Measurements from ENCODE around the gene TCEANC2.

Gene TCEANC2

DNA sequence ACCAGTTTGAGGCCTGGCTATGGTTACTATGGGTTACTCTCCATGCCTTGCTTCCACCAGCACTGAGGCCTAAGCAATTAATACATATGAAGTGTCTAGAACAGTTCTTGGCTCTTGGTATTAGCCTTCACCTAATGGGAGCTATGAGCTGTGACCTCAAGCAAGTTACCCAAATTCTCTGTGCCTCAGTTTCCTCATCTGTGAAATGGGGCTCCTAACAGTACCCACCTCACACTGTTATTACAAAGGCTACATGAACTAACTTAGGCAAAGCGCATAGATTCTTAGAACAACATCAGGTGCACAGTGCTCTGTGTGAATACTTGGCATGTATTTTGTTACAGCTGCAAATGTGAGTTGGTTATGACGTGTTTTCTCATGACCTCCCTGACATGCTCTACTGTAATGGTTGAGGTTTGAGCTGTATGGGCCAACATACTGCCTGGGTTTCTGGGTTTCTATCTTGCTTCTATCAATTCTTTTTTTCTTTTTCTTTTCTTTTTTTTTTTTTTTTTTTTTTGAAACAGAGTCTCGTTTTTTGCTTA lies 72.9 kb downstream of the TCEANC2 start:
- TF ChIP-seq TAF1 (IDR thresholded peaks at IDR 0.05; ENCODE audit: borderline replicate concordance, insufficient read depth, low read length) (no peak), POLR2AphosphoS5 (IDR thresholded peaks at IDR 0.05; ENCODE audit: low read depth, low read length) (no peak), FOXP2 (optimal IDR thresholded peaks at IDR 0.05; ENCODE audit: borderline replicate concordance, extremely low read depth, extremely low read length, insufficient read depth) (no peak), SIN3A (IDR thresholded peaks at IDR 0.05; ENCODE audit: borderline replicate concordance, insufficient read depth, low read length) (no peak)
- TF ChIP-seq, protein P1, sequence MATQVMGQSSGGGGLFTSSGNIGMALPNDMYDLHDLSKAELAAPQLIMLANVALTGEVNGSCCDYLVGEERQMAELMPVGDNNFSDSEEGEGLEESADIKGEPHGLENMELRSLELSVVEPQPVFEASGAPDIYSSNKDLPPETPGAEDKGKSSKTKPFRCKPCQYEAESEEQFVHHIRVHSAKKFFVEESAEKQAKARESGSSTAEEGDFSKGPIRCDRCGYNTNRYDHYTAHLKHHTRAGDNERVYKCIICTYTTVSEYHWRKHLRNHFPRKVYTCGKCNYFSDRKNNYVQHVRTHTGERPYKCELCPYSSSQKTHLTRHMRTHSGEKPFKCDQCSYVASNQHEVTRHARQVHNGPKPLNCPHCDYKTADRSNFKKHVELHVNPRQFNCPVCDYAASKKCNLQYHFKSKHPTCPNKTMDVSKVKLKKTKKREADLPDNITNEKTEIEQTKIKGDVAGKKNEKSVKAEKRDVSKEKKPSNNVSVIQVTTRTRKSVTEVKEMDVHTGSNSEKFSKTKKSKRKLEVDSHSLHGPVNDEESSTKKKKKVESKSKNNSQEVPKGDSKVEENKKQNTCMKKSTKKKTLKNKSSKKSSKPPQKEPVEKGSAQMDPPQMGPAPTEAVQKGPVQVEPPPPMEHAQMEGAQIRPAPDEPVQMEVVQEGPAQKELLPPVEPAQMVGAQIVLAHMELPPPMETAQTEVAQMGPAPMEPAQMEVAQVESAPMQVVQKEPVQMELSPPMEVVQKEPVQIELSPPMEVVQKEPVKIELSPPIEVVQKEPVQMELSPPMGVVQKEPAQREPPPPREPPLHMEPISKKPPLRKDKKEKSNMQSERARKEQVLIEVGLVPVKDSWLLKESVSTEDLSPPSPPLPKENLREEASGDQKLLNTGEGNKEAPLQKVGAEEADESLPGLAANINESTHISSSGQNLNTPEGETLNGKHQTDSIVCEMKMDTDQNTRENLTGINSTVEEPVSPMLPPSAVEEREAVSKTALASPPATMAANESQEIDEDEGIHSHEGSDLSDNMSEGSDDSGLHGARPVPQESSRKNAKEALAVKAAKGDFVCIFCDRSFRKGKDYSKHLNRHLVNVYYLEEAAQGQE (IDR thresholded peaks at IDR 0.05; ENCODE audit: insufficient read depth in 1 of 2, low read depth in 2 of 2, low read length in 2 of 2) = no peak

DNA sequence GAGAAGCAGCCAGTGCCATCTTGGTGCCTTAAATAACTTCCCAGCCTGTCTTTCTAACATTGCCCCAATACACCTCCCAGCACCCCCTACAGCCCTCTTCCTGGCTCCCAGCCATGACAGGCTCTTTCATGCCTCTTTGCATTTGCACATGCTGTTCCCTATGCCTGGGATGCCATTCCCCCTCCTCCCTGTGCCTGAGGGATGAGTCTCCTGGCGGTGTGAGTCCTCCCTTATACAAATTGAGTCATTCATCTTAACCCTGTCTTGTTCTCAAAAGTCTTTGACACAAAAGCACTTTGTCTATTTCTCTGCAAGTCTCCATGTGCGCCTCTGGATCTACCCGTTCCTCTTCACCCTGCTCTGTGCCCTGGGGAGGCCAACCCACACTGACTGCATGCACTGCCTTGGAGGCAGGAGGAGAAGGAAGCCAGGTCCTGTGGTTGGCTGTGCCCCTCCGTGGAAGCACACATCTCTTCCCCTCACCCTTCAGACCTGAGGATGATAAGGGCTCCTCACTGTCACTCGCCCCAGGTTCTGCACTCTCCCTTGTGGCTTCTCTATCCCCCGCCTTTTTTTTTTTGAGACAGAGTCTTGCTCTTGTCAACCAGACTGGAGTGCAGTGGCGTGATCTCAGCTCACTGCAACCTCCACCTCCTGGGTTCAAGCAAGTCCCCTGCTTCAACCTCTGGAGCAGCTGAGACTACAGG lies 74.3 kb downstream of the TCEANC2 start:
- TF ChIP-seq SIN3A (IDR thresholded peaks at IDR 0.05; ENCODE audit: borderline replicate concordance, insufficient read depth, low read length) = no peak
- TF ChIP-seq FOXP2 (optimal IDR thresholded peaks at IDR 0.05; ENCODE audit: borderline replicate concordance, extremely low read depth, extremely low read length, insufficient read depth) = no peak
- TF ChIP-seq, protein P1 (IDR thresholded peaks at IDR 0.05; ENCODE audit: insufficient read depth in 1 of 2, low read depth in 2 of 2, low read length in 2 of 2) = no peak
- TF ChIP-seq TAF1 (IDR thresholded peaks at IDR 0.05; ENCODE audit: borderline replicate concordance, insufficient read depth, low read length) = no peak
- no peak for TF ChIP-seq POLR2AphosphoS5 (IDR thresholded peaks at IDR 0.05; ENCODE audit: low read depth, low read length)

DNA sequence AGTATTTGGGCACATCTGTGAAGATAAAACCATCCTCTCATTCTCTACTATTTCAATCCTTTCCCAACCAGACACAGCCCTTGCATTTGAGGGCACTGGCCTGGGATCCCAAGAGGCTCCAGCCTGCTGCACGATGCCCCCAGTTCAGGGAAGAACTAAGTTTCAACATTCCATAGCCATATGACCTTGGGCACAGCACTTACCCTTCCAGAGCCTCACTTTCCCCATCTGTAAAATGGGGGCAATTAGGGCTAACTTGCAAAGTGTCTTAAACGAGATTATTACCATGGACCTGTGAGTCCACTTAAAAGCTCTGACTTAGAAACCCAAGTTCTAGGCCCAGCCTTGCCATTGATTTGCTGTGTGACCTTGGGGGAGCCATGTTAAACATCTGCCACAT lies 76.5 kb downstream of the TCEANC2 start:
- no peak for TF ChIP-seq POLR2AphosphoS5 (IDR thresholded peaks at IDR 0.05; ENCODE audit: low read depth, low read length)
- no peak for TF ChIP-seq FOXP2 (optimal IDR thresholded peaks at IDR 0.05; ENCODE audit: borderline replicate concordance, extremely low read depth, extremely low read length, insufficient read depth)
- no peak for TF ChIP-seq TAF1 (IDR thresholded peaks at IDR 0.05; ENCODE audit: borderline replicate concordance, insufficient read depth, low read length)
- TF ChIP-seq SIN3A (IDR thresholded peaks at IDR 0.05; ENCODE audit: borderline replicate concordance, insufficient read depth, low read length) = no peak
- TF ChIP-seq, protein P1 (IDR thresholded peaks at IDR 0.05; ENCODE audit: insufficient read depth in 1 of 2, low read depth in 2 of 2, low read length in 2 of 2) = no peak

GRCh38 chr1:54131419-54131818 lies 78.0 kb downstream of the TCEANC2 start:
- TF ChIP-seq TAF1 (IDR thresholded peaks at IDR 0.05; ENCODE audit: borderline replicate concordance, insufficient read depth, low read length) (no peak), POLR2AphosphoS5 (IDR thresholded peaks at IDR 0.05; ENCODE audit: low read depth, low read length) (no peak), SIN3A (IDR thresholded peaks at IDR 0.05; ENCODE audit: borderline replicate concordance, insufficient read depth, low read length) (no peak), FOXP2 (optimal IDR thresholded peaks at IDR 0.05; ENCODE audit: borderline replicate concordance, extremely low read depth, extremely low read length, insufficient read depth) (no peak)
- TF ChIP-seq, protein P1 (IDR thresholded peaks at IDR 0.05; ENCODE audit: insufficient read depth in 1 of 2, low read depth in 2 of 2, low read length in 2 of 2) = no peak
